A172 (cell line): ENCODE measurements around the gene VDAC1. TPM values are rescaled to one million over a fixed set of nuclear protein-coding genes. Genes with fewer than 3 reads are reported as not detected.
"Not testable (repeated sequence)": the region's sequence is repeated elsewhere in the genome, so short reads cannot be mapped to it uniquely, and the experiment has no call there.

Source experiments
- DNase-seq: peaks from one replicate; pipeline ENCODE4 v3.0.0-alpha.2; 2015; ENCODE audit warnings: low spot score
- total RNA-seq: library from RNA; depleted of rRNA; stranded (reverse); fragments of >200 nt; shearing (Covaris generic); gene quantifications from 2 replicates; pipeline ENCODE4 v1.2.3, GENCODE V29; 2014; rRNA removed

The VDAC1 gene
- 554 and 618 TPM in 2 replicates for total RNA-seq

GRCh38 chr5:134004626-134005416 is at the start of gene VDAC1:
TSS of gene VDAC1 (minus strand) at chr5:134004975. CDS start at chr5:133993012, 11,963 bp downstream.
- peak; percentile 64 for DNase-seq

GRCh38 chr5:134053840-134054338 is 49.1 kb upstream of the VDAC1 start:
- DNase-seq: peak; percentile 92

GRCh38 chr5:134053314-134053839 is 48.6 kb upstream of the VDAC1 start:
- no peak for DNase-seq

GRCh38 chr5:134051305-134051704 is 46.5 kb upstream of the VDAC1 start:
- DNase-seq: no peak

GRCh38 chr5:134048864-134049263 is 44.1 kb upstream of the VDAC1 start:
- DNase-seq: no peak

- DNase-seq: no peak
Observed at GRCh38 chr5:134047687-134048056, 42.9 kb upstream of the VDAC1 start.

GRCh38 chr5:134046801-134047686 is 42.3 kb upstream of the VDAC1 start:
- DNase-seq: no peak

- DNase-seq: no peak
Observed at GRCh38 chr5:134046330-134046729, 41.6 kb upstream of the VDAC1 start.

- no peak for DNase-seq
Observed at GRCh38 chr5:134043793-134044792, 39.3 kb upstream of the VDAC1 start.

- no peak for DNase-seq
Observed at GRCh38 chr5:134041570-134042411, 37.0 kb upstream of the VDAC1 start.

GRCh38 chr5:134038138-134038537 is 33.4 kb upstream of the VDAC1 start:
- no peak for DNase-seq

GRCh38 chr5:134037160-134037559 is 32.4 kb upstream of the VDAC1 start:
- DNase-seq: no peak

- DNase-seq: no peak
Observed at GRCh38 chr5:134034326-134034725, 29.6 kb upstream of the VDAC1 start.

GRCh38 chr5:134030303-134030964 is 25.7 kb upstream of the VDAC1 start:
- DNase-seq: not testable (repeated sequence)

GRCh38 chr5:134029156-134029555 is 24.4 kb upstream of the VDAC1 start:
- peak; percentile 91 for DNase-seq

- no peak for DNase-seq
Observed at GRCh38 chr5:134028496-134028895, 23.7 kb upstream of the VDAC1 start.

- DNase-seq: no peak
Observed at GRCh38 chr5:134027288-134027615, 22.5 kb upstream of the VDAC1 start.

GRCh38 chr5:134026521-134027287 is 21.9 kb upstream of the VDAC1 start:
- DNase-seq: peak; percentile 77

- no peak for DNase-seq
Observed at GRCh38 chr5:134025786-134026185, 21.0 kb upstream of the VDAC1 start.
